Measurements from ENCODE around the gene FAF2.

FAF2 gene

GRCh38 chr5:176440927-176441706 lies 7.1 kb upstream of the FAF2 start:
- TF ChIP-seq, protein P1, sequence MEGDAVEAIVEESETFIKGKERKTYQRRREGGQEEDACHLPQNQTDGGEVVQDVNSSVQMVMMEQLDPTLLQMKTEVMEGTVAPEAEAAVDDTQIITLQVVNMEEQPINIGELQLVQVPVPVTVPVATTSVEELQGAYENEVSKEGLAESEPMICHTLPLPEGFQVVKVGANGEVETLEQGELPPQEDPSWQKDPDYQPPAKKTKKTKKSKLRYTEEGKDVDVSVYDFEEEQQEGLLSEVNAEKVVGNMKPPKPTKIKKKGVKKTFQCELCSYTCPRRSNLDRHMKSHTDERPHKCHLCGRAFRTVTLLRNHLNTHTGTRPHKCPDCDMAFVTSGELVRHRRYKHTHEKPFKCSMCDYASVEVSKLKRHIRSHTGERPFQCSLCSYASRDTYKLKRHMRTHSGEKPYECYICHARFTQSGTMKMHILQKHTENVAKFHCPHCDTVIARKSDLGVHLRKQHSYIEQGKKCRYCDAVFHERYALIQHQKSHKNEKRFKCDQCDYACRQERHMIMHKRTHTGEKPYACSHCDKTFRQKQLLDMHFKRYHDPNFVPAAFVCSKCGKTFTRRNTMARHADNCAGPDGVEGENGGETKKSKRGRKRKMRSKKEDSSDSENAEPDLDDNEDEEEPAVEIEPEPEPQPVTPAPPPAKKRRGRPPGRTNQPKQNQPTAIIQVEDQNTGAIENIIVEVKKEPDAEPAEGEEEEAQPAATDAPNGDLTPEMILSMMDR (IDR thresholded peaks at IDR 0.05), result no peak

DNA sequence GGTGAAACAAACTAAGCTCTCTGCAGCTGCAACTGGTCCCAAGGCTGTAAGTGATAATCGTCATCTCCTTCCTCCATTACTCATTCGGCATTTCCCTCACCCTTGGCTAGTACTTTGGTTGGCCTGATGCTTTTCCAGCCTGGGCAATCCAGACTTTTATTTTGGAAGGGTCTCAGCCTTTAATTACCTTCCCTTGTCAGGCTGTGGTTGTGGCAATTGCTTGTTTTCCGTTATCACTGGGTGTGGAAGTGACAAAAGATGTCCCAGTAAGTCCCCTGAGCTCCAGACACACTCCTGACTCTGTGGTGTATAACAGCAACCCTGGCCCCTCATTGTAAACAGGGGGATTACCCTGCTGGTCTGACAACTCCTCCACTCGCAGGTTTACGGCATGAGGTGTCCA lies 6.3 kb upstream of the FAF2 start:
- TF ChIP-seq, protein P1 (IDR thresholded peaks at IDR 0.05), result no peak

DNA sequence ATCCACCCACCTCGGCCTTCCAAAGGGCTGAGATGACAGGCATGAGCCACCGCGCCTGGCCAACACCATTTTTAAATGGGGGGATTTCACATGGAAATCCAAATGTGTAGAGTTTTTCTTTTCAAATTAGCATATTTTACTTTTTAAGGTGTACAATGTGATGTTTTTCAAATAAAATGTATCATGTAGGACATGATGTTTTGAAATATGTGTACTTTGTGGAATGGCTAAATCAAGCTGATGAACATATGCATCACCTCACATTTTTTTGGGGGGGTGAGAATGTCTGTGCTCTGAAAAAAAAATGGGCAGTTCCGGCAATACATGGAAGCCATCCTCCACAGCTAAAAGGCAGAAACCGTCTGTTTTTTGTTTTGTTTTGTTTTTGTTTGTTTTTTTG lies 3.4 kb upstream of the FAF2 start:
- TF ChIP-seq, protein P1 (IDR thresholded peaks at IDR 0.05), result no peak

DNA sequence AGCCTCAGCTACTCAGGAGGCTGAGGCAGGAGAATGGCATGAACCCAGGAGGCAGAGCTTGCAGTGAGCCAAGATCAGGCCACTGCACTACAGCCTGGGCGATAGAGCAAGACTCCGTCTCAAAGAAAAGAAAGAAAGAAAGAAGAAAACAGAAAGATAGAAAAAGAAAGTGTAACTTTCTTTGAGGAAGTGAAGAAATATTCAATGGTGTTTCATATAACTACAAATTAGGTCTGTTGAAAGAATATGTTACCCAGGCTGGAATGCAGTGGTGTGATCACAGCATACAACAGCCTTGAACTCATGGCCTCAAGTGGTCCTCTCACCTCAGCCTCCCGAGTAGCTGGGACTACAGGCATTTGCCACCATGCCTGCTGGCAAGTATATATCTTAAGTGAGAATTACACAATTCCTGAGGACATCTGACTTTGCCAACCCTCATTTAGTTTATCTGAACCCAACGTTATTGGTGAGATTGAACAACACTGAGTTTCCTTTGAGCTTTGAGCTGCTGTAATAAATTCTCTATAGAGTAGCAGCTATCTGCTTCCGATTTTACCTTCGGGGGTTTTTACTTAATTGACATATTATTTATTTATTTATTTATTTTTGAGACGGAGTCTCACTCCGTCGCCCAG lies 2.0 kb upstream of the FAF2 start:
- TF ChIP-seq, protein P1 (IDR thresholded peaks at IDR 0.05), result no peak

- TF ChIP-seq, protein P1 (IDR thresholded peaks at IDR 0.05), result no peak
Observed at GRCh38 chr5:176446884-176447590, 1.1 kb upstream of the FAF2 start.

DNA sequence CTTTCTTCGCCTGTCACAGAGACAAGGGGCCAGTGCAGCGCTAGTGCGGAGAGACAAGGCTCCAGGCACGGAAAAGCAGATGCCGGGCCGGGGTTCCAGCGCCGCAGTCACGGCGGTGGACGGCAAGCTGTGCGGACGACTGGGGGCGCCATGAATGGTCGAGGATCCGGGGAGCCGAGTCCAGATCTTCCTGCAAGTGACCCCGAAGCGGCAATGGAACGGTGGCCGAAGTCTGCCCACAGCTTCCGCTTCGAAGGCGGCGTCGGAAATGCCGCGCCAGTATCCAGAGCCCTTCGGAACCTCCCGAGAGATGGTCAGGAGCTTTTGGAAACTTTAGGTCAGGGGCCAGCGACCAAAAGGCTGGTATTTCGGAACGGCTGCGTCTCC lies 601 bp upstream of the FAF2 start:
- TF ChIP-seq, protein P1 (IDR thresholded peaks at IDR 0.05), result no peak

- TF ChIP-seq, protein P1 (IDR thresholded peaks at IDR 0.05), result no peak
Observed at GRCh38 chr5:176450077-176450476, 1.9 kb downstream of the FAF2 start.

Data from LNCAP (cell line).